HG02840 (cell line): Measurements from ENCODE around the gene ARHGEF40.

ENCODE experiments used
- ATAC-seq: cut with Tn5 transposase; IDR thresholded peaks from one replicate; pipeline ENCODE4 v1.9.1; 2021; ENCODE audit warnings: mild to moderate bottlenecking, moderate library complexity, moderate number of reproducible peaks; ENCODE audit not compliant: unreplicated experiment, low FRiP score

The ARHGEF40 gene

GRCh38 chr14:21109377-21110138 is 39.5 kb downstream of the ARHGEF40 start:
- no peak for ATAC-seq

DNA sequence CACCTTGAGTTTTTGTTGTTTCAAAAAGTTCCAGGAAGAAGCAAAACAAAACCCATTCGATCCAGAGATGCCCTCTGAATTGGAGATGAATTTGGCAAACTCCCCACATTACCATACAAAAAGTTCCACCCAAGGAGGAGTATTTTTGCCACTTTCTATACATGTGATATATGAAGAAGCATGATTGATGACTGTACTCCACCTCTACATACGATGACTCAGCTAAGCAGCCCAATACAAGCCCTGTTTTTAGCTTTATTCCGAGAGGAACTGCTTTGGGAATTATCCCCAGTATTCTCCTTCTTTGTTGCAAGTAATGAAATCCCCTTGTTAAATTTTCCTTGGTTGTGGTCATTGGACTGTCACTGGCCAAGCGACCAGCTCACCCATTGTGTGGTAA is 42.2 kb downstream of the ARHGEF40 start:
- ATAC-seq: no peak

DNA sequence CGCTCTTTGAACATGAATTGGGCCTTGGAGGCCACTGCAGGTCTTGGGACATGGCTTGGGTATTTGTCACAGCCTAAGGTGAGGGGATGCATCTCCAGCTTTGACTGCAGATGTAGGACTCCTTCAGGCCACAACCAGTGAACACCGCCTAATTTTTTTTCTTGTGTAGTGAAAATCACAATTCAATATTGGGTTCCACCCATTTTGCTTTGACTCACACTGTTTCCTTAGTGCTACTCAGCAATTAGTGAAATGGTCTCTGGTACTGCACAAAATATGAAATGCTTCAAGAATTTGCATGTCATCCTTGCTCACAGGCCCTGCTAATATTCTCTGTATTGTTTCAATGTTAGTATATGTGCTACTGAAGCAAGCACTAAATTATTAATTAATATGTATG is 43.3 kb downstream of the ARHGEF40 start:
- no peak for ATAC-seq

DNA sequence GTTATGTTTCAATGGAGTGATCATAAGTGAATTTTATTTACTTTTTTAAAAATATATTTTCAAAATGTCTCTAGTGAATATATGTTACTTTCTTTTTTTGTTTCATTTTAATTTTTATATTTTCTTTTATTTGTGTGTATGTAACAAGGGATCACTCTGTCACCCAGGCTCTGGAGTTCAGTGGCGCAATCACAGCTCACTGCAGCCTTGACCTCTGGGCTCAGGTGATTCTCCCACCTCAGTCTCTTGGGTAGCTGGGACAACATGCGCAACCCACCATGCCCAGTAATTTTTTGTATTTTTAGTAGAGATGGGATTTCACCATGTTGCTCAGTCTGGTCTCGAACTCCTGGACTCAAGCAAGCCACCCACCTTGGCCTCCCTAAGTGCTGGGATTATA is 48.8 kb downstream of the ARHGEF40 start:
- no peak for ATAC-seq

- no peak for ATAC-seq
Measured at GRCh38 chr14:21120686-21121085, 50.6 kb downstream of the ARHGEF40 start.

DNA sequence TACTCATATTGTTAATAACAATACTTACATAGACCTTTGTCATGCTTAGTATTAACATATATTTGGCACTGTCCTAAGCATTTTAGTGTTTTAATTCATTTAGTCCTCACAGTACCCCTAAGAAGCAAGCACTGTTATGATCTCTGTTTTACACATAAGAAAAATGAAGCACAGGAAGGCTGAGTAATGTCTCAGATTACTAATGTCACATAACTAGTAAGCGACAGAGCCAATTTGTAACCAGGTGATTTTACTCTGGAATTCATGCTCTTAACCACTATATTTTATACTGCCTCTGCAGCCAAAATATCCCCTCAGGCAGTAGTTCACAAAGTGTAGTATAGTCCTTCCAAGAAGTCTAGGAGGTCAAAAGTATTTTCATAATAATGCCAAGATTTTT is 51.0 kb downstream of the ARHGEF40 start:
- ATAC-seq: no peak

DNA sequence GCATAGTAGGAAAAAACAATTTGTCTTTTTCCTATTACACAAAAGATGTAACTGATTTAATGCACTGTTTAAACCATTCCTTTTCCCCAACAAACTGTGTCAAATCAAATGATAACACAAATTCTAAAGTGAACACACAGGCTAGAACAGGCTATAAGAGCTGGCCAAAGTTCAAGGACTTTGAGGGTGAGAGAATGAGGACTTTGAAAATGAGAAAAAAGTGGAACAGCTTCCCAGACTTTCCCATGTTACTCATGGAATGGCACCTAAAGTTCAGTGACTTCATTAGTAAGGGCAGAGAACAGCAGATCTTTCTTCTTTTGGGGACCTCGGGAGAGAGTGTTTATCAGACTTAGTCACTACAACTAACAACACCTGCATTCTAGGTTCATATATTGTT is 53.3 kb downstream of the ARHGEF40 start:
- ATAC-seq: no peak

DNA sequence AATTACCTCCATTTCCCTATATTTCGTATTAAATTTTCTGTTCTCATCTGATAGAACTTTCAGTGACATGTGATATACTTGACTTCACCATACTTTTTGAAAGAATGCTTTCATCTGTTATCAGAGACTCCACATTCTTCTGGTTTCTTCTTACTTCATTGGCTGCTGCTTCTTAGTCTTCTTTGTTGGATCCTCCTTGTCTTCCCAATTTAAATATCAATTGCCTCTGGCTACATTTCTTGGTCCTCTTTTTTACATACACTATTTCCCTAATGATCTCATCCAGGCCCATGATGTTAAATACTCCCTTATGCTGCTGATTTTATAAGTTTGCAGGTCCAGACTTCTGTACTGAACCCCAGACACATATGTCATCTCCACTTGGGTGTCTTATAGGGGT is 63.8 kb downstream of the ARHGEF40 start:
- ATAC-seq: no peak

DNA sequence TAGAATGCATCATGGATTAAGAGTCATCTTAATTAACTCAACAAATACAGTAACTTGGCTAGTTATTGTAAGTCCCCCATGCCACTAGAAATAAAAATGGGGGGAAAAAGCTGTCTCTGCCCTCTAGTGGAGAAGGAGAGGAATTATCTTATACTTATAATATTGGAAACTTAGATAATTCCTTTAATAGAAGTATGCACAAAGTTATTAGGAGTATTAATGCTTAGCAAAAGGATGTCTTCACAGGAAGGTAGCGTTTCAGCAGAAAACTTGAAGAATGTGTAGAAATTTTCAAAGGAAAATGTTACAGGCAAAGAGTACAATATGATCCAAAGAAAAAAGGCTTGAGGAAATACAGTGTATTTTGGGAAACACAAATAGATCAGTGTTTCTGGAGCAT is 65.9 kb downstream of the ARHGEF40 start:
- no peak for ATAC-seq
